ENCODE results near the gene C2CD2.

DNA sequence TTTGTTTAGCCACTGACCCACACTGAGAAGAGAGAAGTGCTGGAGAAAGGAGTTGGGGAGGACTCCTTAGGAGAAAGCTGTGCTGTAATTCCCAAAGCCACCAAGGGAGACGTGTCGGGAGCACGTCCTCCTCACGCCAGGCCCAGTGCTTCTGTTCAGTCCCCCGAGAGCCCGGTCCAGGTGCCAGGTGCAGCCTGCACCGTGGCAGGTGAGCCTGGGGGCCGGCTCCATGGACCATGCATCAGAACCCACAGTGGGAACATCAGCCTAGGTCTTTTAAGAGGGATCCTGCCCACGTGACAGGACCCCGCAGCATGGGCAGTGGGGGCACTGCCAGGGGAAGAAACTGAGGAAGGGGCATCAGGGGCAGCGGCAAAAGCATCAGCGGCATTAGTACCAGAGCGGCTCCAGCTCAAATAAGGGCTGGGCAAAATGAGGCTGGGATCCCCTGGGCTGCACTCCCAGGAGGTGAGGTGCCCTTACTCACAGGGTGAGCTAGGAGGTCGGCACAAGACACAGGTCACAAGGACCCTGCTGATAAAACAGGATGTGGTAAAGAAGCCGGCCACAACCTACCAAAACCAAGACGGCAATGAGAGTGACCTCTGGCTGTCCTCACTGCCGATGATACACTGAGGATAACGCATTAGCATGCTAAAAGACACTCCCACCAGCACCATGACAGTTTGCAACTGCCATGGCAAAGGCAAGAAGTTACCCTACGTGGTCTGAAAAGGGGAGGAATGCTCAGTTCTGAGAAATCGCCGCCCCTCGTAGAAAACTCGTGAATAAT lies 50.1 kb downstream of the C2CD2 start:
- TF ChIP-seq OSR1 (CRISPR knock-in tag; IDR thresholded peaks at IDR 0.05) (no peak), CREB5 (CRISPR knock-in tag; IDR thresholded peaks at IDR 0.05; ENCODE audit: low read depth) (no peak), ARNTL (CRISPR knock-in tag; IDR thresholded peaks at IDR 0.05; ENCODE audit: borderline replicate concordance, low read depth) (no peak), PATZ1 (CRISPR knock-in tag; IDR thresholded peaks at IDR 0.05; ENCODE audit: borderline replicate concordance) (no peak), GLIS3 (CRISPR knock-in tag; IDR thresholded peaks at IDR 0.05) (no peak), TCF4 (CRISPR knock-in tag; IDR thresholded peaks at IDR 0.05; ENCODE audit: borderline replicate concordance) (no peak), BACH2 (CRISPR knock-in tag; IDR thresholded peaks at IDR 0.05; ENCODE audit: borderline replicate concordance) (no peak), ZFP30 (CRISPR knock-in tag; IDR thresholded peaks at IDR 0.05) (no peak), TOX (CRISPR knock-in tag; IDR thresholded peaks at IDR 0.05; ENCODE audit: borderline replicate concordance) (no peak), RARB (CRISPR knock-in tag; IDR thresholded peaks at IDR 0.05) (no peak), ZC3H10 (CRISPR knock-in tag; IDR thresholded peaks at IDR 0.05) (no peak), CSRNP3 (CRISPR knock-in tag; IDR thresholded peaks at IDR 0.05) (no peak), POU6F1 (CRISPR knock-in tag; IDR thresholded peaks at IDR 0.05; ENCODE audit: borderline replicate concordance, low read depth) (no peak), ZNF565 (CRISPR knock-in tag; conservative IDR thresholded peaks at IDR 0.05; ENCODE audit: low read depth) (no peak)

Data from SK-N-SH treated with all-trans-retinoic acid at 6 μM for 48 hours (cell line).